Progenitor cell of endocrine pancreas (in vitro differentiated cells): ENCODE measurements around the gene FAXC. TPM values are rescaled to one million over a fixed set of nuclear protein-coding genes. Genes with fewer than 3 reads are reported as not detected.
"Not testable (repeated sequence)": the region's sequence is repeated elsewhere in the genome, so short reads cannot be mapped to it uniquely, and the experiment has no call there.

Source experiments
- DNase-seq: peaks from one replicate; pipeline ENCODE4 v3.0.0; 2021; ENCODE audit warnings: low spot score; ENCODE audit not compliant: unreplicated experiment
- H3K27ac Mint-ChIP-seq: 2 replicates; pipeline ENCODE4 v1.8.0; 2021; ENCODE audit warnings: mild to moderate bottlenecking, moderate library complexity, mixed read lengths
- H3K27me3 Mint-ChIP-seq: 2 replicates; pipeline ENCODE4 v1.8.0; 2021; ENCODE audit warnings: mixed read lengths
- H3K36me3 Mint-ChIP-seq: 2 replicates; pipeline ENCODE4 v1.8.0; 2022; ENCODE audit warnings: mixed read lengths; ENCODE audit not compliant: insufficient read depth
- H3K4me1 Mint-ChIP-seq: 2 replicates; pipeline ENCODE4 v1.8.0; 2021; ENCODE audit warnings: low read depth, mixed read lengths
- H3K4me3 Mint-ChIP-seq: 2 replicates; pipeline ENCODE4 v1.8.0; 2021; ENCODE audit warnings: low read depth, mild to moderate bottlenecking, moderate library complexity, mixed read lengths
- H3K9me3 Mint-ChIP-seq: 2 replicates; pipeline ENCODE4 v1.8.0; 2021; ENCODE audit warnings: low read depth, mixed read lengths
- CTCF ChIP-seq: fragments of 200-600 bp; sonication (generic); IDR thresholded peaks from one replicate; pipeline ENCODE4 v1.5.0; 2021; ENCODE audit warnings: antibody characterized with exemption, mild to moderate bottlenecking; ENCODE audit not compliant: unreplicated experiment
- total RNA-seq: library from RNA; stranded (reverse); gene quantifications from 2 replicates; pipeline ENCODE4 v1.2.1, GENCODE V29; 2021

Gene FAXC
- total RNA-seq, 1 donor from 2014 or later = 20.7 TPM

- Mint-ChIP-seq H3K9me3 (no peaks in the 10 kb centered on the region), H3K4me3 (no peak overlapping the region), H3K36me3 (peaks cover 2% of the 10 kb centered on the region), H3K27me3 (no peaks in the 10 kb centered on the region), H3K4me1 (peaks cover 11% of the 10 kb centered on the region), H3K27ac (no peak overlapping the region)
- TF ChIP-seq CTCF = no peak
- DNase-seq = no peak
Observed at GRCh38 chr6:99344289-99344688, 5.2 kb downstream of the FAXC start.

GRCh38 chr6:99341862-99342455 is 7.5 kb downstream of the FAXC start:
- H3K9me3 Mint-ChIP-seq = no peaks in the 10 kb centered on the region
- H3K36me3 Mint-ChIP-seq = peaks cover 2% of the 10 kb centered on the region
- H3K27me3 Mint-ChIP-seq = no peaks in the 10 kb centered on the region
- no peak for DNase-seq
- H3K4me1 Mint-ChIP-seq = peaks cover 4% of the 10 kb centered on the region
- no peak overlapping the region for H3K4me3 Mint-ChIP-seq
- no peak for TF ChIP-seq CTCF
- H3K27ac Mint-ChIP-seq = no peak overlapping the region

GRCh38 chr6:99338188-99338587 is 11.3 kb downstream of the FAXC start:
- no peaks in the 10 kb centered on the region for H3K9me3 Mint-ChIP-seq

GRCh38 chr6:99335298-99335697 is 14.2 kb downstream of the FAXC start:
- H3K36me3 Mint-ChIP-seq, H3K27me3 Mint-ChIP-seq, H3K9me3 Mint-ChIP-seq, H3K27ac Mint-ChIP-seq, DNase-seq, H3K4me3 Mint-ChIP-seq: not testable (repeated sequence)
- H3K4me1 Mint-ChIP-seq = peaks cover 14% of the 10 kb centered on the region

More at GRCh38 chr6:99338188-99338587, 11.3 kb downstream of the FAXC start:
- Mint-ChIP-seq H3K4me3 (no peak overlapping the region), H3K36me3 (peaks cover 2% of the 10 kb centered on the region), H3K4me1 (peaks cover 2% of the 10 kb centered on the region), H3K27ac (no peak overlapping the region), H3K27me3 (no peaks in the 10 kb centered on the region)
- no peak for TF ChIP-seq CTCF
- no peak for DNase-seq

GRCh38 chr6:99334526-99335127 is 14.8 kb downstream of the FAXC start:
- no peak overlapping the region for H3K27ac Mint-ChIP-seq
- no peaks in the 10 kb centered on the region for H3K27me3 Mint-ChIP-seq
- H3K4me3 Mint-ChIP-seq = no peak overlapping the region

More at GRCh38 chr6:99334526-99335127, 14.8 kb downstream of the FAXC start:
- Mint-ChIP-seq H3K4me1 (peaks cover 16% of the 10 kb centered on the region), H3K36me3 (peaks cover 2% of the 10 kb centered on the region), H3K9me3 (no peaks in the 10 kb centered on the region)
- TF ChIP-seq CTCF = peak; percentile 60
- DNase-seq = no peak
